T-cell (primary cell): ENCODE measurements around the gene PRG2. TPM values are rescaled to one million over a fixed set of nuclear protein-coding genes. Genes with fewer than 3 reads are reported as not detected.

Experiments
- ATAC-seq, 4 experiments: fragments of 200-7000 bp in 3 of 4; fragments of 150-1000 bp in 1 of 4; cut with Tn5 transposase; replicated peaks in 1 of 4; 1 replicate in 3 of 4; 2 replicates in 1 of 4; pipeline ENCODE4 v1.10.0; 2021; ENCODE audit warnings: moderate library complexity in 3 of 4, mild to moderate bottlenecking in 2 of 4, moderate number of reproducible peaks in 1 of 4
- CTCF ChIA-PET, 2 donors: fragments of 300-600 bp; sonication (Branson Sonifier 250); formaldehyde crosslinking; loops; one replicate each; lab custom pipeline; 2022; ENCODE audit warnings: antibody characterized with exemption in 2 of 2; lab: Charles Lee
- POLR2A ChIA-PET, 2 donors: fragments of 300-600 bp; sonication (Branson Sonifier 250); formaldehyde crosslinking; loops; one replicate each; lab custom pipeline; 2022; ENCODE audit warnings: antibody characterized with exemption in 2 of 2; lab: Charles Lee
- DNase-seq, 35 experiments: peaks; one replicate each; pipeline versions ENCODE4 v3.0.0 to v3.0.0-alpha.2; 2013 to 2023
- H3K27ac ChIP-seq: one replicate; pipeline ENCODE4 v1.5.1; 2013; ENCODE audit warnings: low read length
- H3K27me3 ChIP-seq, 2 experiments: replicated peaks in 1 of 2; 1 replicate in 1 of 2; 2 replicates in 1 of 2; pipeline versions ENCODE4 v1.6.1 to v1.7.0; 2013; ENCODE audit warnings: low read length in 1 of 2, mixed read lengths in 1 of 2; ENCODE audit not compliant: control insufficient read depth in 2 of 2, insufficient read depth in 2 of 2; ENCODE audit errors: extremely low read depth in 1 of 2
- H3K36me3 ChIP-seq, 2 donors: 1 replicate in 1 of 2; 2 replicates in 1 of 2; pipeline versions ENCODE4 v1.6.1 to v1.7.0; 2013; ENCODE audit warnings: low read length in 1 of 2; ENCODE audit not compliant: control insufficient read depth in 2 of 2, insufficient read depth in 1 of 2; ENCODE audit errors: extremely low read depth in 1 of 2
- H3K4me1 ChIP-seq, 2 experiments: 1 replicate in 1 of 2; 2 replicates in 1 of 2; pipeline versions ENCODE4 v1.6.1 to v1.7.0; 2013; ENCODE audit warnings: low read length in 2 of 2, mixed read lengths in 1 of 2; ENCODE audit not compliant: insufficient read depth in 2 of 2, control insufficient read depth in 1 of 2; ENCODE audit errors: extremely low read depth in 1 of 2
- H3K4me3 ChIP-seq, 2 donors: 1 replicate in 1 of 2; 2 replicates in 1 of 2; pipeline versions ENCODE4 v1.5.1 to v1.7.0; 2013; ENCODE audit warnings: mild to moderate bottlenecking in 2 of 2, low read length in 1 of 2, moderate library complexity in 1 of 2; ENCODE audit not compliant: control insufficient read depth in 1 of 2; ENCODE audit errors: extremely low read depth in 1 of 2
- H3K9me3 ChIP-seq: 2 replicates; pipeline ENCODE4 v1.7.0; 2013
- H3K27ac Mint-ChIP-seq, 2 donors: one replicate each; pipeline ENCODE4 v1.8.0; 2020 to 2021; ENCODE audit warnings: mild to moderate bottlenecking in 2 of 2, mixed read lengths in 2 of 2
- H3K27me3 Mint-ChIP-seq, 2 donors: one replicate each; pipeline ENCODE4 v1.8.0; 2021 to 2022; ENCODE audit warnings: mixed read lengths in 2 of 2
- H3K36me3 Mint-ChIP-seq: one replicate; pipeline ENCODE4 v1.8.0; 2021; ENCODE audit warnings: mixed read lengths
- H3K4me1 Mint-ChIP-seq, 3 donors: one replicate each; pipeline ENCODE4 v1.8.0; 2020 to 2022; ENCODE audit warnings: mixed read lengths in 3 of 3, mild to moderate bottlenecking in 1 of 3
- H3K4me3 Mint-ChIP-seq, 3 donors: one replicate each; pipeline ENCODE4 v1.8.0; 2020 to 2022; ENCODE audit warnings: mild to moderate bottlenecking in 3 of 3, mixed read lengths in 3 of 3, moderate library complexity in 3 of 3
- H3K9me3 Mint-ChIP-seq, 3 donors: one replicate each; pipeline ENCODE4 v1.8.0; 2020 to 2022; ENCODE audit warnings: mixed read lengths in 3 of 3
- WGBS: methylation state at CpG from one replicate; pipeline ENCODE4 v1.1.5; 2013; ENCODE audit warnings: missing lambda C conversion rate; ENCODE audit not compliant: insufficient coverage; 5-methylcytosine and 5-hydroxymethylcytosine counted together
- total RNA-seq, 35 experiments: library from RNA in 6 of 35; stranded (reverse) in 6 of 35; fragments of 120-200 nt in 1 of 35; gene quantifications; one replicate each; pipeline versions ENCODE4 v1.2.1 to v1.2.4 and lab custom pipeline; 2013 to 2026

The PRG2 gene
- total RNA-seq, 5 donors from 2014 or later (not counting 1 experiment from before 2014, with no cell fraction given): 0.33 to 0.72 (median 0.39) TPM; not detected in 1

DNA sequence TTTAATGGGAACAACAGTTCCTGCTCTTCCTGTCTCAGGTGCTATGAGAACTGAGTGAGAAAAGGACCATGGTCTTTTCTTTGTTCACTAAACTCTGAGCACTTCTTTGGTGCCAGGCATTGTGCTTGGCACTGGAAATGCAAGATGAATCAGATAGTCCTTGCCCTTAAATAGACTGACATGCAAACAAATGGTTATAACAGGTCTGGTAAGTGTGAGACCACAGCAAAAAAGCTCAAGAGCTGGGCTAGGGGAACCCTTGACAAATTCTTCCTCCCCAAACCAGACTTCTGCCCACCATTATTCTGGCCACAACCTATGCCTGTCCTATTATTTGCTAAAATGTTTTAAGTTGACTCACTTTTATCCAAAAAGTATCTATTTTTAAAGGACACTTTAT is 31.4 kb upstream of the PRG2 start:
- POLR2A ChIA-PET: no interaction called here

DNA sequence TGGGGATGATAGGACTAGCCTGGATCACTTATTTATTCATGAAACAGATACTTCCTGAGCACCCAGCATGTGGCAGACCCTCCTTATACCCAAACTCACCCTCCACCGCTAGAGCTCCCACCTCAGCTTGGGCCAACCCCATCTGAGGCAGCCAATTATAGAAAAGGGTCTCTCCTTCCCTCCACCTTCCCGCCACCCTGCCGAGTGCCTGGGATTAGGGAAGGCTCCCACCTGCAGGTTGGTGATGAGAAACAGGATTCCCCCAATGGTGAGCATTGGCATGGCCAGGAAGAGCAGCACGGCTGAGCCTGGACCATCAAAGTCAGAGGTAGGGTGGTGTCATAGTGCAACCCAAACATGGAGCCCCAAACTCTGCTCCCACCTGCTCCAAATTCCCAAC is 30.6 kb upstream of the PRG2 start:
- no peak overlapping the region for H3K27ac ChIP-seq
- H3K27ac Mint-ChIP-seq: no peak overlapping the region
- H3K9me3 Mint-ChIP-seq: no peaks in the 10 kb centered on the region
- no peaks in the 10 kb centered on the region for H3K27me3 Mint-ChIP-seq
- no peaks in the 10 kb centered on the region for H3K27me3 ChIP-seq
- H3K4me3 ChIP-seq: no peak overlapping the region
- no peak overlapping the region for H3K4me3 Mint-ChIP-seq
- ATAC-seq (no peak), DNase-seq (no peak)
- peaks cover 11 to 35% of the 10 kb centered on the region in 2 experiments for H3K4me1 ChIP-seq
- H3K36me3 ChIP-seq: peaks cover 4 to 36% of the 10 kb centered on the region in 2 donors
- H3K36me3 Mint-ChIP-seq: peaks cover 44% of the 10 kb centered on the region
- POLR2A ChIA-PET: no interaction called here
- WGBS: 100% methylated on average over 1 of the region's 4 CpGs
- H3K4me1 Mint-ChIP-seq: peaks cover 32 to 44% (median 34%) of the 10 kb centered on the region in 3 donors
- no peaks in the 10 kb centered on the region for H3K9me3 ChIP-seq
- CTCF ChIA-PET: interaction anchor here in 1 of 2 donors (1.2 kb wide), 1 partner anchor 76 kb away, joined by 3 read pairs; no protein-coding TSS in a partner anchor

More for the DNA sequence above, 31.4 kb upstream of the PRG2 start:
- peaks cover 17 to 43% of the 10 kb centered on the region in 2 experiments for H3K4me1 ChIP-seq
- Mint-ChIP-seq H3K27ac (no peak overlapping the region), H3K9me3 (no peaks in the 10 kb centered on the region), H3K4me3 (no peak overlapping the region), H3K36me3 (peaks cover 38% of the 10 kb centered on the region), H3K4me1 (peaks cover 39 to 50% (median 40%) of the 10 kb centered on the region in 3 donors), H3K27me3 (no peaks in the 10 kb centered on the region)
- H3K4me3 ChIP-seq: no peak overlapping the region
- no peak for DNase-seq
- no peaks in the 10 kb centered on the region for H3K9me3 ChIP-seq
- H3K36me3 ChIP-seq: peaks cover 2 to 29% of the 10 kb centered on the region in 2 donors
- ATAC-seq: no peak
- CTCF ChIA-PET: interaction anchor here in 1 of 2 donors (1.1 to 1.2 kb wide), 2 partner anchors 36 to 76 kb away, joined by 3 read pairs; no protein-coding TSS in a partner anchor
- H3K27me3 ChIP-seq: no peaks in the 10 kb centered on the region
- no peak overlapping the region for H3K27ac ChIP-seq

DNA sequence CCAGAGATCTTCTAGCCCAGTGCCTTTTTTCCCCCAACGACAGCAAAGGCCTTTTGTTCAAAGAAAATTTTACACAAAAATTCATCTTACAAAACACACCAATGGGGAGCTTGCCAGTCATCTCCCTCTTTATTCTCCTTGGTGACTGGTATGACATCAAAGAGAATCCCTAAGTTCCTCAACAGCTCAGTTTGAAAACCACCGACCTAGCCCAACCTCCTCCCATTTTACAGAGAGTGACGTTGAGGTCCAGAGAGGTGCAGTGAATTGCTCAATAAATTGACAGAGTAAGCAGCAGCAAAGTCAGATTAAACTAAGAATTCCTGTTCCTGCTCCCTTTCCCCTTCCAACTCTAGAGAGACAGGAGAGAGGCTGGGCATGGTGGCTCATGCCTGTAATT is 28.7 kb upstream of the PRG2 start:
- 93% methylated on average over 3 of the region's 3 CpGs for WGBS
- Histone ChIP-seq H3K27me3 (no peaks in the 10 kb centered on the region), H3K4me3 (no peak overlapping the region), H3K27ac (no peak overlapping the region), H3K9me3 (no peaks in the 10 kb centered on the region), H3K36me3 (peaks cover 7 to 51% of the 10 kb centered on the region in 2 donors), H3K4me1 (peaks cover 0 to 16% of the 10 kb centered on the region in 2 experiments)
- Mint-ChIP-seq H3K27ac (no peak overlapping the region), H3K36me3 (peaks cover 61% of the 10 kb centered on the region), H3K4me3 (no peak overlapping the region), H3K4me1 (peaks cover 13 to 25% (median 15%) of the 10 kb centered on the region in 3 donors), H3K9me3 (no peaks in the 10 kb centered on the region), H3K27me3 (no peaks in the 10 kb centered on the region)
- no peak for ATAC-seq
- ChIA-PET CTCF (interaction anchor here in 1 of 2 donors (0.6 kb wide), 1 partner anchor 54 kb away, joined by 3 read pairs; no protein-coding TSS in a partner anchor), POLR2A (interaction anchor here in 1 of 2 donors (0.5 kb wide), 1 partner anchor 23 kb away, joined by 4 read pairs; no protein-coding TSS in a partner anchor)
- no peak for DNase-seq

DNA sequence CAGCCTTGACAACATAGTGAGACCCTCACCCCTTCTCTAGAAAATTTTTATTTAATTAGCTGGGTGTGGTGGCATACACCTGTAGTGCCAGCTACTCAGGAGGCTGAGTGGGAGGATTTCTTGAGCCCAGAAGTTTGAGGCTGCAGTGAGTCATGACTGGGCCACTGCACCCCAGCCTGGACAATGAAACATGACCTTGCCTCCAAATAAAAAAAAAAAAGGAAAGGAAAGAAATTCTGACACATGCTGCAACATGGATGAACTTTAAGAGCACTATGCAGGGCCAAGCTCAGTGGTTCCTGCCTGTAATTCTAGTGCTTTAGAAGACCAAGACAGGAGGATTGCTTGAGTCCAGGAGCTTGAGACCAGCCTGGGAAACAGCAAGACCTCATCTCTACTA is 27.7 kb upstream of the PRG2 start:
- Mint-ChIP-seq H3K27me3 (no peaks in the 10 kb centered on the region), H3K4me3 (no peak overlapping the region), H3K36me3 (peaks cover 67% of the 10 kb centered on the region), H3K4me1 (peaks cover 7 to 16% (median 7%) of the 10 kb centered on the region in 3 donors), H3K9me3 (no peaks in the 10 kb centered on the region), H3K27ac (no peak overlapping the region)
- ATAC-seq (no peak), DNase-seq (no peak)
- Histone ChIP-seq H3K4me3 (no peak overlapping the region), H3K27ac (no peak overlapping the region), H3K27me3 (no peaks in the 10 kb centered on the region), H3K4me1 (peaks cover 0 to 10% of the 10 kb centered on the region in 2 experiments), H3K36me3 (peaks cover 11 to 57% of the 10 kb centered on the region in 2 donors), H3K9me3 (no peaks in the 10 kb centered on the region)
- ChIA-PET CTCF (interaction anchor here in 1 of 2 donors (0.6 kb wide), 1 partner anchor 75 kb away, joined by 3 read pairs; no protein-coding TSS in a partner anchor), POLR2A (no interaction called here)

DNA sequence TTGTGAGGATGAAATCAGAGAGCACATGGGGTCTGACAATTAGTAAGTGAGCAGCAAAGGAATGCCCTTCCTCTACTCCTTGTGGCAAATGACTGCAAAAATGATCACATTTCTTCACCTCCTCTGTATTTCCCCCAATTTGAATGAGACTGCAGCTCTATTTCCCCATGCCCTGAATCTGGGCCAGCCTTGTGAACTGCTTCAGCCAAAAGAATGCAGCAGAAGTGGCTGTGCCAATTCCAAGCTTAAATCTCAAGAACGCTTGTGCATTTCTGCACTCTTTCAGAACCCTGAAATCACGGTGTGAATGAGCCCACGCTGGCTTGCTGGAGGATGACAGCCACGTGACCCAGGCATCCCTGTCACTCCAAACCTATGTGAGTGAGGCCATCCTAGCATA is 26.6 kb upstream of the PRG2 start:
- H3K9me3 Mint-ChIP-seq: no peaks in the 10 kb centered on the region
- Histone ChIP-seq H3K36me3 (peaks cover 11 to 57% of the 10 kb centered on the region in 2 donors), H3K4me3 (no peak overlapping the region), H3K9me3 (no peaks in the 10 kb centered on the region), H3K4me1 (peaks cover 0 to 10% of the 10 kb centered on the region in 2 experiments), H3K27me3 (no peaks in the 10 kb centered on the region), H3K27ac (no peak overlapping the region)
- no peak overlapping the region for H3K4me3 Mint-ChIP-seq
- POLR2A ChIA-PET: no interaction called here
- DNase-seq: no peak
- ATAC-seq: no peak
- H3K36me3 Mint-ChIP-seq: peaks cover 64% of the 10 kb centered on the region
- no peak overlapping the region for H3K27ac Mint-ChIP-seq
- peaks cover 0 to 6% (median 0%) of the 10 kb centered on the region in 3 donors for H3K4me1 Mint-ChIP-seq
- WGBS: 97% methylated on average over 4 of the region's 4 CpGs
- H3K27me3 Mint-ChIP-seq: no peaks in the 10 kb centered on the region
- CTCF ChIA-PET: interaction anchor here in 1 of 2 donors (0.6 kb wide), 2 partner anchors 8 to 317 kb away, joined by 4 to 8 read pairs; no protein-coding TSS in a partner anchor

DNA sequence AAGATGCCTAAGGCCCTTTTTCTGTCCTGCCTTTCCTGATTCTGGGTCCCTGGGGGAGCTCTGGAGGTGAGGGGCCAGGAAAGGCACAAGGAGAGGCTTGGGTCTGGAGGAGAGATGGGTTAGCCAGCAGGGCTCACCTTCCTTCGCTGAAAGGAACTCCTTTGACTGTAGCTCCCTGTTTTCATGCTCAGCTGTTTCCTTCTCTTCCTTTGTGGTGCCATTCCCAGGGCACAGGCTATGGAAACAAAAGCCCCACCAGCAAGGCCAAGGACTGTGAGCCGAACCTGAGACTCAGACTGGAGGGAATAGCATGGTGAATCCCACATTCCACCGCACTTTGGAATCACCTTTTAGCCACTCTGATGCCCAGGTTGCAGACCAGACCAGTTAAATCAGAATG is 26.0 kb upstream of the PRG2 start:
- Mint-ChIP-seq H3K36me3 (peaks cover 64% of the 10 kb centered on the region), H3K27me3 (no peaks in the 10 kb centered on the region), H3K9me3 (no peaks in the 10 kb centered on the region), H3K4me3 (no peak overlapping the region), H3K4me1 (no peaks in the 10 kb centered on the region), H3K27ac (no peak overlapping the region)
- ATAC-seq: no peak
- CTCF ChIA-PET: interaction anchor here in 1 of 2 donors (0.6 kb wide), 1 partner anchor 8 kb away, joined by 4 read pairs; no protein-coding TSS in a partner anchor
- POLR2A ChIA-PET: no interaction called here
- no peak overlapping the region for H3K4me3 ChIP-seq
- 80% methylated on average over 1 of the region's 3 CpGs for WGBS
- no peaks in the 10 kb centered on the region for H3K27me3 ChIP-seq
- H3K4me1 ChIP-seq: peaks cover 0 to 6% of the 10 kb centered on the region in 2 experiments
- no peak overlapping the region for H3K27ac ChIP-seq
- H3K36me3 ChIP-seq: peaks cover 11 to 53% of the 10 kb centered on the region in 2 donors
- H3K9me3 ChIP-seq: no peaks in the 10 kb centered on the region
- no peak for DNase-seq
